DMS114 treated with DMSO at 0.1 percent for 48 hours (cell line): ENCODE measurements around the gene ZFYVE28.
"Not testable (repeated sequence)": the region's sequence is repeated elsewhere in the genome, so short reads cannot be mapped to it uniquely, and the experiment has no call there.

Experiments
- DNase-seq: peaks from one replicate; lab custom pipeline; 2025; ENCODE audit not compliant: unreplicated experiment; lab: John Stamatoyannopoulos, UW

ZFYVE28 gene

GRCh38 chr4:2446656-2447564, 28.5 kb upstream of the ZFYVE28 start:
- DNase-seq: no peak

GRCh38 chr4:2445571-2445970, 27.1 kb upstream of the ZFYVE28 start:
- no peak for DNase-seq

- no peak for DNase-seq
Measured at GRCh38 chr4:2445130-2445529, 26.7 kb upstream of the ZFYVE28 start.

- no peak for DNase-seq
Measured at GRCh38 chr4:2443956-2444740, 25.7 kb upstream of the ZFYVE28 start.

- no peak for DNase-seq
Measured at GRCh38 chr4:2443061-2443730, 24.8 kb upstream of the ZFYVE28 start.

GRCh38 chr4:2442175-2442993, 23.9 kb upstream of the ZFYVE28 start:
- no peak for DNase-seq

GRCh38 chr4:2441393-2442174, 23.1 kb upstream of the ZFYVE28 start:
- no peak for DNase-seq

- DNase-seq: no peak
Measured at GRCh38 chr4:2438822-2439718, 20.6 kb upstream of the ZFYVE28 start.

- DNase-seq: no peak
Measured at GRCh38 chr4:2437475-2438215, 19.2 kb upstream of the ZFYVE28 start.

GRCh38 chr4:2436761-2437474, 18.5 kb upstream of the ZFYVE28 start:
- no peak for DNase-seq

- DNase-seq: peak; percentile 20
Measured at GRCh38 chr4:2436301-2436700, 17.9 kb upstream of the ZFYVE28 start.

- no peak for DNase-seq
Measured at GRCh38 chr4:2434420-2434819, 16.0 kb upstream of the ZFYVE28 start.

GRCh38 chr4:2433609-2434350, 15.3 kb upstream of the ZFYVE28 start:
- DNase-seq: no peak

- DNase-seq: no peak
Measured at GRCh38 chr4:2432991-2433530, 14.6 kb upstream of the ZFYVE28 start.

GRCh38 chr4:2432004-2432403, 13.6 kb upstream of the ZFYVE28 start:
- no peak for DNase-seq

- not testable (repeated sequence) for DNase-seq
Measured at GRCh38 chr4:2429945-2430757, 11.7 kb upstream of the ZFYVE28 start.
